HG02852 (cell line): ENCODE measurements around the gene RPL35.

Experiments used
- ATAC-seq: cut with Tn5 transposase; IDR thresholded peaks from one replicate; pipeline ENCODE4 v1.9.1; 2021; ENCODE audit warnings: mild to moderate bottlenecking, moderate library complexity; ENCODE audit not compliant: unreplicated experiment

Gene RPL35

GRCh38 chr9:124877021-124877782 is 15.4 kb upstream of the RPL35 start:
- no peak for ATAC-seq

- no peak for ATAC-seq
Observed at GRCh38 chr9:124875501-124875900, 13.7 kb upstream of the RPL35 start.

DNA sequence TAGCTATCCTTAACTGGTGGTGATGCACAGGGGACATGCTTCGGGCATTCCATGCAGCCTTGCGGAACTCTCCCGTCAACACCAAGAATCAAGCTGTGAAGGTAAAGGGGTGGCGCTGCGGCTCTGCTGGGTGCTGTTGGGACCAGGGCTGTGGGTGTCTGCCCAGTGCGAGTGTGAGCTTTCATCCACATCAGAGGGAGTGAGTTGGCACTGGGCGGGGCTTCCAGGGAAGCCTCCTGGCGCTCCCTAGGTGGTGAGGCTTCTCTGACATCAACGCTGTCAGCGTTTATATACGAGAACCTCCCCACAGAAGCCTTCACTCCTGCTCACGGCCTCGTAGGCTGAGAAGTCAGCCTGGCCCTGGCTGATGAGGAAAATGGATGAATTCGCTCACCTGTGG is 11.9 kb upstream of the RPL35 start:
- no peak for ATAC-seq

GRCh38 chr9:124871156-124871561 is 9.4 kb upstream of the RPL35 start:
- no peak for ATAC-seq

DNA sequence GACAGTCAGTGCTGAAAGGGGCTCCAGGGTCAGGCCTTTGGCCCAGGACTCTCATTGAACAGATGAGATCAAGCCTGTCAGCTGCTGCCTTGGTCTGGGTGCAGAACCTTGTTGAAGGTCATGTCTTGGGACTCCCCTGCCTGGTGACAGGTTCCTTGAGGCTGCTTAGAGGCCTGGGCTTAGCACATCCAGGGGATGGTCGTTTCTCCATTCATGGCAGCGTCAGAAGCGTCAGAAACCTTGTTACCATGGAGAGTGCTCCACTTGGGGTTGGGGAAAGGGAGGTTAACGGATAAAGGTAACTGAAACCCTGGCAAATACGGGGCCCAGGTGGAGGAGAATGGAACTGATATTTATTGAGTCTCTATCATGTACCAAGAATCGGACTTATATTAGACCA is 9.0 kb upstream of the RPL35 start:
- no peak for ATAC-seq

DNA sequence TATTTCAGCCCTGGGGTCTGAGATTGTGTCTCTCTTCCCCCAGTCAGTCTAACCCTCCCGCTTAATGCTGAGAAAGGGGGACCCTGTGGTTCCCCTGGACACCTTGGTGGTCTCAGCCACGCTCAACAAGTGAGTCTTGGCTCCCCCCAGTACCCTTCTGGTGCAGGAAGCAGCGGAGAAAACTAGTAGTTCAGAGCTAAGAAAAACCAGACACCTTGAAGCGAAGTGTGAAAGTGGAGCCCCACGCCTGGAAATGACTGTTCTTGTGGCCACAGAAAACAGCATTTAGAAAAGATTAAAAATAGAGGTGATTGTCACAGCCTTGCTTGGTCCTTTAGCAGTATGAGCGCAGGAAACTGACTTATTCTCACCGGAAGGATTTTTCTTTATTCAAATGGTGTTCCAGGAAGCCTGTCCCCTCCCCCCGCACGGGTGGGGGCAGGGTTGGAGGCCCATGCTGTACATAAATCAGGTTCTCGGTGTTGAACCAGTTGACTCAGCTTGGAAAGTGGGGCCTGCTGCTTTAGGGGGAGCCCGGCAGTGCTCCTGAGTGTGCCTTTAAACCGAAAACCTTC is 8.3 kb upstream of the RPL35 start:
- ATAC-seq, result peak; percentile 46

- ATAC-seq, result peak; percentile 7
Observed at GRCh38 chr9:124869466-124869985, 7.8 kb upstream of the RPL35 start.

DNA sequence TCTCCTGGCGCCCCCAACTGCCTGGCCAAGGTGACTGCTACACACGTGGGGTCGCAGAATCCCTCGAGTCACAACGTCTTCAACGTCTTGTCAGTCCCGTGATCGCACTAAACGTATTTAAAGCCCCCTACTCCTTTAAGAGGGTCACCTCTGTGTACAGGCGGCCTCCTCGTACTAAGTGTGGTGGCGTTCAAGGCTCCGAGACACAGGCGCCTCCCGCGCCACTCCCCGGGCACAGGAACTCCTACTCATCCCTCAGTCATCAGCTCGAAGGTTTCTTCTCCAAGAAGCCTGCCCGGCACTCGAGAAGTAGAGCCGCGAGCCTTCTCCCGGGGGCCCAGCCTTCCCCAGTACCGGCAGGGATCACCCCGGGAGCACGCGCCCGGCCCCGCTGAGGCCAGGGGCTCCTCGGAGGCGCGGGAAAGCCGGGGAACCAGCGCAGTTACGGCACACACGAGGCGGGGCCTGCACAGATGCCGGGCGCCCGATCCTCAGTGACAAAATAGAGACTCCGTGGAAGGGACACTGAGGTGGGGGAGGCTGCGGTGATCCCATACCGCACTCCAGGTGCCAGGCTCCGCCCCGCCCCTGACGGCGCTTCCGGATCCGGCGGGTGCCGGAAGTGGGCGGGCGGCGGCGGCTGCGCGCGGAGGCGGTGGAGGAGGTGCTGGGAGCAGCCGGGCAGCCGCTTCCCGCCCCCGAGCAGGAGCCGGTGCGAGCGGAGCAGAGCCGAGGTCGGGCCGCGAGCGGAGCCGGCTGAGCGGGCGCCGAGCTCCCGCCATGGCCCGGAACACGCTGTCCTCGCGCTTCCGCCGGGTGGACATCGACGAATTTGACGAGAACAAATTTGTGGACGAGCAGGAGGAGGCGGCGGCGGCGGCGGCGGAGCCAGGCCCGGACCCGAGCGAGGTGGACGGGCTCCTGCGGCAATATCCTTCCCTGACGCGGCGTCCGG is 7.0 kb upstream of the RPL35 start:
- peak; percentile 57 for ATAC-seq

GRCh38 chr9:124863371-124863871 is 1.7 kb upstream of the RPL35 start:
- ATAC-seq, result no peak

GRCh38 chr9:124860582-124861341 is 995 bp downstream of the RPL35 start:
- no peak for ATAC-seq

DNA sequence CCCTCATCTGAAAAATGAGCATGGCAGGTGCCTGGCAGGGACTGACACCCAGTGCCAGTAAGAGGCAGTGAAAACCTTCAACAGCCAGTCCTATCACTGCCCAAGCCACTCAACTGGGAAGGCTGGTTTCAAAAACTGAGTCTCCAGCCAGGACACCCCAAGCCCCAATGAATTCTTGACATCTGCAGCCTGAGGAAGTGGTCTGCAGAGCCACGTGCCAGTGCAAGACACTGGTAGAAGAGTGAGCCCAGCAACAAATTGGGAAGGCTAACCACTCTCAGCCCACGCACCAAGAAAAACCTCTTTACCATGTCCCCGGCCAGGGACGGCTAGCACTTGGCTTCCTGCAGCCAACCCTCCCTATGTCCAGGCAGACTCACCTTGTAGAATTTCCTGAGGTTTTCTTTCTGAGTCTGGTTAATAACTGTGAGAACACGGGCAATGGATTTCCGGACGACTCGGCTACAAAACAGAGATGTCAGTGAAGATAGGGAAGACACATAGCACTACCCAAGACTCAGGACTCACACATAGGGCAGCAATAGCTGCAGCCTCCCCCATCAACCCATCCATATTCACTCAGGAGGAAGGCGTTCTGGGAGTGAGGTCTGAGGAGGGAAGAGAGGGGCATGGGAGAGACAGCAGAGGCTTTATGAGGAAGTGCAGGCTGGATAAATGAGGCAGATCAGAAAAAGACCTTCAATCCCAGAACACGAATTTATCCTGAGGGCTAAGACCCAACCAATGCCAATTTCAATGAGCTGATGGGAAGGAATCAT is 1.8 kb downstream of the RPL35 start:
- ATAC-seq, result no peak

DNA sequence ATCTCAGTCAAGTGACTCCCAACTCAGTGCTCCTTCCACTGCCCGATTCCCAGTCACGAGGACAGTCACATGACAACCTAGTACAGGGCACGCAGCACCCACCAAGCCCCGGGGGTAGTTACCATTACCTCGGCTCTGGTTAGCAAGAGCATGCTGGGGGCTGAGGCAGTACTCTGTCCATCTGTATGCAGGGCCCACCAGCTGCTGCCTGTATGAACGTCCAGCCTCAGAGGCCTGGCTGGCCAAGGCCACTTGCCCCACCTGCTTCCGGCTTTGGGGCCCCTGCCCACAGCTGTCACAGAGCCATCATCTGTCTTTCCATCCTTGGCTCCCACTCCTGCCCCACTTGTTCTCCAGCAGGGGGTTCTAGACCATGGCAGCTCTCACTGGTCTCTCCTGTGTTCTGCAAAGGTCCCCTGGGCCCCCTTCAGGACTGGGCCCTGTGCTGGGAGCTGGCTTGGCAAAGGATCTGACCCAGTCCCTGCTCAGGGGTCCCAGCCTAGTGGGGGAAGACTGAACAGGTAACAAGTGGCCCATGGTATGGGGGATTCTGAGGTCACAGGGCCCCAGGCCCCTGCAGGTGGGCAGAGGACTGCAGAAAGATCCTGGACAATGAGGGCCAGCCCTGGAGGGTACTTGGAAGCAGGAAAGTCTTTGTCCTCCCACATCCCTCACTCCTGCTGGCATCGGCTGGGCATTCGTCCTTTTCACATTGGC is 3.3 kb downstream of the RPL35 start:
- ATAC-seq, result no peak

DNA sequence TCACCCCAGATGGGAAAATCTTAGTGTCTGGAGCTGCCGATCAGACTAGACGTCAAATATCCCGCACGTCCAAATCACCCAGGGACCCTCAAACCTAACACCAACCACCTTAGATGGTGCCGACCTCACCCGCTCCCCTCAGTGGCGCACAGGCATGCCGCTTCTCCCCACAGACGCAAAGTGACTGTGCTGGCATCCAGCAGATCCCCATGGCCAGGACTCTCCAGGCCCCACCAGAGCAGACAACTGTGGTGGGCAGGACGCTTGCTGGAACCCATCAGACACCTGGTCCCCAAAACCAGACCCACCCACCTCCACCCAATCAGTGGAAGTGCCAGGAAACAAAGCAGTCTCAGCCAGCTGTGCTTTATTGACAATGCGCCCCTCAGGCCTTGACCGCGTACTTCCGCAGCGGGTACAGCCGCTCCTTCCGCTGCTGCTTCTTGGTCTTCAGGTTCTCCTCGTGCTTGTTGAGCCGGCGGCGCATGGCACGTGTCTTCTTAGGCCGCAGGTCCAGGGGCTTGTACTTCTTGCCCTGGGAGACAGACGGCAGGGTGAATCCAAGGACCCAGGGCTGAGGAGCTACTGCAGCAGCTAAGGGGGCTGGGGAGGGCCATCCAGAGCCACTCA is 4.1 kb downstream of the RPL35 start:
- ATAC-seq, result no peak

DNA sequence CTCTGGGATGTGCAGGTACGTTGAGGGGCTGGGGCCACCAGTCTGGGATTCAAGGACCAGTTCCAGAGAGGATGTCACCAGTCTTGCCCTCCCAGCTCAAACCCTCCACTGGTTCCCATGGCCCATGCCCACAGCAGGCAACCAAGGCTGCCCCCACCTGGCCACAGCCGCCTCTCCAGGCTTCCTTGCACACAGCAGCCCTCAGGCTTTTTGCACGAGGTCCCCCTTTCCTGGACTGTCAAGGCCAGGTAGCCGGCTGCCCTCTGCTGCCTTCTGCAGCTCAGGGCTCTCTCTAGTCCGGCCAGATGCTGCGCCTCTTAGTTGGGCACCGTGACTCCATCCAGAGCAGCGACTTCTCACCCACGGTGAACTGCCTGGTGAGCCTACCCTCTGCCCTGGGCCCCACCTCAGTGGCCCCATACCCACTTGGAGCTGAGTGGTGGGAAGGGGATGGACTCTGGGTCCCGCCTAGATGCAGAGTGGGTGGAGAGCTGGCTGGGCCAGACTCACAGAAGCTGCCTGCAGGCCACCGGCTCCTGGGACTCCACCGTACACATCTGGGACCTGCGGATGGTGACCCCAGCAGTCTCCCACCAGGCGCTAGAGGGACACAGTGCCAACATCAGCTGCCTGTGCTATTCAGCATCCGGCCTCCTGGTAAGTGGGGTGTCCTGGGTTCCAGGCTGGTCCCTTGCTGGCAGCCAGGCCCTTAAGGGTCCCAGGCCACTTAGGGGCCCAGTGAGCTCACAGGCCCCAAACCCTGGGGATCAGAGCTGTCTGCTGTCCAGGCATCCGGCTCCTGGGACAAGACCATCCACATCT is 5.6 kb downstream of the RPL35 start:
- ATAC-seq, result no peak

GRCh38 chr9:124855566-124855943 is 6.2 kb downstream of the RPL35 start:
- ATAC-seq, result no peak

DNA sequence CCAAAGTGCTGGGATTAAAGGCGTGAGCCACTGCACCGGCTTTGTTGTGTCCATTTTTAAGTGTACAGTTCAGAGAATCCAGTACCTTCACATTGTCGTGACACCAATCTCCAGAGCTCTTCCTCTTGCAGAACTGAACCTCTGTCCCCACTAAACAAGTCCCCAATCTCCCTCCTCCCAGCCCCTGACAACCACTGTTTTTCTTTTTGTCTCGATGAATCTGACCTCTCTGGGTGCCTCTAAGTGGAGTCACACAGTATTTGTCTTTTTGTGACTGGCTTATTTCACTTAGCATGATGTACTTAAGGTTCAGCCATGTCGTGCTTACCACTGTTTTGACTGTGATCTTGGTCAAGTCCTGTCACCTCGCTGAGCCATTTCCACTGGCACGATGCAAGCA is 6.9 kb downstream of the RPL35 start:
- ATAC-seq, result no peak

DNA sequence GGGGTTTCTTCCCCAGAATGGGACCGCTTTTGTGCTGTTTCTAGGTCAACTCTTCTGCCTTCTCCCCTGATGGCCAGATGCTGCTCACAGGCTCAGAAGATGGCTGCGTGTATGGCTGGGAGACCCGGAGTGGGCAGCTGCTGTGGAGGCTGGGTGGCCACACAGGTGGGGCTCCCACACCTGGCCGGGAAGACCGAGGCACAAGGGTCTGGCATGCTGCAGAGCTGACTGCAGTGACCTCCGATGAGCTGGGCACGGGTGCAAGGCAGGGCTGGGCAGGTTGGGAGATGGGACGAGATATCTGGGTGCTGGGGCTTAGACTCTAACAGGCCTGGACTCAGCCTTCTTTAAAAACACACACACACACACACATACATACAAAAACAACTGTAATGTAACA is 7.6 kb downstream of the RPL35 start:
- no peak for ATAC-seq

- no peak for ATAC-seq
Observed at GRCh38 chr9:124853605-124854143, 8.1 kb downstream of the RPL35 start.
